Hepatocyte (in vitro differentiated cells): ENCODE results near the gene GZMH.

Experiments used
- CTCF ChIP-seq: fragments of 200-600 bp; sonication (generic); IDR thresholded peaks from 2 replicates; pipeline ENCODE4 v1.5.1; 2016; ENCODE audit warnings: antibody characterized with exemption, mild to moderate bottlenecking; ENCODE audit not compliant: poor library complexity
- EZH2 ChIP-seq: fragments of 200-600 bp; sonication (generic); IDR thresholded peaks from 2 replicates; pipeline ENCODE4 v1.6.1; 2016; ENCODE audit warnings: antibody characterized with exemption, mild to moderate bottlenecking, borderline replicate concordance

DNA sequence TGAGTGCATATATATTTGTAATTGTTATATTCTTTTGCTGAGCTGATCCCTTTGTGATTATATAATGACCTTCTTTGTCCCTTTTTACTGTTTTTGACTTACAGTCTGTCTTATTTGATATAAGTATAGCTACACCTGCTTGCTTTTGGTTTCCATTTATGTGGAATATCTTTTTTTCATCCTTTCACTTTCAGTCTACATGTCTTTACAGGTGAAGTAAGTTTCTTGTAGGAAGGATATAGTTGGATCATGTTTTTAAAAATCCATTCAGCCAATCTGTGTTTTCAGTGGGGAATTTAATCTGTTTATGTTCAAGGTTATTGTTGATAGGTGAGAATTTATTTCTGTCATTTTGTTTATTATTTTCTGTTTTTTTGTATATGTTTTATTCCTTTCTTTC is 12.1 kb downstream of the GZMH start:
- TF ChIP-seq CTCF: no peak
- no peak for TF ChIP-seq EZH2
